SK-N-SH treated with all-trans-retinoic acid at 6 μM for 48 hours (cell line): ENCODE data around the gene PEX10.

Source experiments
- CSRNP3 ChIP-seq: fragments of 250-450 bp; sonication (Bioruptor Pico); IDR thresholded peaks from 2 replicates; pipeline ENCODE4 v1.5.1; 2021; ENCODE audit warnings: mild to moderate bottlenecking, moderate library complexity
- SNAI2 ChIP-seq: fragments of 250-450 bp; sonication (Bioruptor Pico); IDR thresholded peaks from 2 replicates; pipeline ENCODE4 v1.5.0; 2020; ENCODE audit warnings: mild to moderate bottlenecking, moderate library complexity
- TOX ChIP-seq: fragments of 250-450 bp; sonication (Bioruptor Pico); IDR thresholded peaks from 2 replicates; pipeline ENCODE4 v1.8.0; 2021; ENCODE audit warnings: mild to moderate bottlenecking, moderate library complexity, borderline replicate concordance
- ZFP3 ChIP-seq: fragments of 250-450 bp; sonication (Bioruptor Pico); IDR thresholded peaks from 2 replicates; pipeline ENCODE4 v1.5.0; 2020; ENCODE audit warnings: mild to moderate bottlenecking, moderate library complexity
- TF ChIP-seq, protein P1 (sequence below): fragments of 250-450 bp; sonication (Bioruptor Pico); IDR thresholded peaks from 2 replicates; pipeline ENCODE4 v1.5.1; 2020; ENCODE audit warnings: low read depth, mild to moderate bottlenecking, moderate library complexity

DNA sequence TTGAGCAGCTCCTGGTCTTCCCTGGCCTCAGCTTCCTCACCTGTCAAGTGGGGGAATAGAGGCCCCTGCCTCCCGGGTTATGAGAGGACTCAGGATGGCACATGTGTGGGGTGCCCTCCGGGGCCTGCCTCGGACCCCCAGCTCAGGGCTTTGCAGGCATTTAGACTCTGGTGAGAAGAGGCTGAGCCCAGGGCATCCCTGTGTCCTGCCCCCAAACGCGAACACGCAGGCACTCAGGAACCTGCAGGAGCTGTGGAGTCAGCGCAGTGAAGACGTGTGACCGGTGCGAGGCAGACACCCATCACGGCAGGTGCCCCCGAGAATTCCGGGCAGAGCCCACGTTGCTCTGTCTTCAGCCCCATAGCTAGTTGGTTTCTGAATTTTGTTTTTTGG, 5.5 kb upstream of the PEX10 start:
- no peak for TF ChIP-seq SNAI2
- TF ChIP-seq, protein P1, sequence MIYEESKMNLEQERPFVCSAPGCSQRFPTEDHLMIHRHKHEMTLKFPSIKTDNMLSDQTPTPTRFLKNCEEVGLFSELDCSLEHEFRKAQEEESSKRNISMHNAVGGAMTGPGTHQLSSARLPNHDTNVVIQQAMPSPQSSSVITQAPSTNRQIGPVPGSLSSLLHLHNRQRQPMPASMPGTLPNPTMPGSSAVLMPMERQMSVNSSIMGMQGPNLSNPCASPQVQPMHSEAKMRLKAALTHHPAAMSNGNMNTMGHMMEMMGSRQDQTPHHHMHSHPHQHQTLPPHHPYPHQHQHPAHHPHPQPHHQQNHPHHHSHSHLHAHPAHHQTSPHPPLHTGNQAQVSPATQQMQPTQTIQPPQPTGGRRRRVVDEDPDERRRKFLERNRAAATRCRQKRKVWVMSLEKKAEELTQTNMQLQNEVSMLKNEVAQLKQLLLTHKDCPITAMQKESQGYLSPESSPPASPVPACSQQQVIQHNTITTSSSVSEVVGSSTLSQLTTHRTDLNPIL (CRISPR knock-in tag): no peak
- TF ChIP-seq TOX: no peak
- no peak for TF ChIP-seq CSRNP3 (CRISPR knock-in tag)
- no peak for TF ChIP-seq ZFP3 (CRISPR knock-in tag)
